Endothelial cell of umbilical vein (primary cell): ENCODE results near the gene SLC25A1. TPM values are rescaled to one million over a fixed set of nuclear protein-coding genes. Genes with fewer than 3 reads are reported as not detected.

ENCODE experiments used
- BruUV-seq: library from RNA; stranded (reverse); fragments of 400-500 nt; replicated peaks from 2 replicates; lab custom pipeline; 2021; lab: Mats Ljungman, UMichigan
- CTCF ChIA-PET: fragments of 300-600, 350-600 bp; sonication (Branson Sonifier 250); formaldehyde crosslinking; loops from one replicate; lab custom pipeline; 2021; ENCODE audit warnings: antibody characterized with exemption, inconsistent platforms; lab: Charles Lee
- POLR2A ChIA-PET: fragments of 300-600, 350-600 bp; sonication (Branson Sonifier 250); formaldehyde crosslinking; loops from one replicate; lab custom pipeline; 2021; ENCODE audit warnings: antibody characterized with exemption, inconsistent platforms; lab: Charles Lee
- DNase-seq: peaks from one replicate; pipeline ENCODE4 v3.0.0-alpha.2; 2011; ENCODE audit warnings: low read depth, low spot score
- FAIRE-seq: peaks from 2 replicates; lab custom pipeline; 2011; peaks lifted over from hg19 to GRCh38; lab: Jason Lieb, UNC
- H2AFZ ChIP-seq: 2 replicates; pipeline ENCODE4 v1.6.0; 2012; ENCODE audit warnings: low read depth, low read length, control low read depth, inconsistent platforms
- H3K27ac ChIP-seq: 2 replicates; pipeline ENCODE4 v1.5.1; 2011; ENCODE audit warnings: low read depth, mild to moderate bottlenecking, control low read depth, low read length, moderate library complexity; ENCODE audit not compliant: insufficient read depth
- H3K27me3 ChIP-seq, 2 experiments: 2 replicates each; pipeline versions ENCODE4 v1.6.0 to v1.6.1; 2011; ENCODE audit warnings: low read length in 2 of 2, mixed read lengths in 1 of 2; ENCODE audit not compliant: control insufficient read depth in 2 of 2, insufficient read depth in 2 of 2
- H3K36me3 ChIP-seq, 2 experiments: 2 replicates in 1 of 2; 3 replicates in 1 of 2; pipeline ENCODE4 v1.5.1; 2011; ENCODE audit warnings: low read length in 2 of 2, mild to moderate bottlenecking in 1 of 2, moderate library complexity in 1 of 2; ENCODE audit not compliant: control insufficient read depth in 2 of 2, insufficient read depth in 2 of 2; ENCODE audit errors: extremely low read depth in 1 of 2
- H3K4me1 ChIP-seq: 3 replicates; pipeline ENCODE4 v1.5.1; 2011; ENCODE audit warnings: mild to moderate bottlenecking, low read length; ENCODE audit not compliant: control insufficient read depth, insufficient read depth; ENCODE audit errors: extremely low read depth
- H3K4me2 ChIP-seq: 2 replicates; pipeline ENCODE4 v1.6.1; 2011; ENCODE audit warnings: low read length, control low read depth, mixed read lengths; ENCODE audit not compliant: insufficient read depth
- H3K4me3 ChIP-seq, 3 experiments: fragments of 200-600 bp in 1 of 3; sonication (generic), shearing (Covaris generic) in 1 of 3; replicated peaks in 1 of 3; 2 replicates each; pipeline ENCODE4 v1.5.1; 2011 to 2016; ENCODE audit warnings: control low read depth in 3 of 3, low read length in 3 of 3, mild to moderate bottlenecking in 2 of 3, inconsistent platforms in 1 of 3, low read depth in 1 of 3, moderate library complexity in 1 of 3; ENCODE audit not compliant: insufficient read depth in 1 of 3
- H3K79me2 ChIP-seq: 2 replicates; pipeline ENCODE4 v1.6.0; 2012; ENCODE audit warnings: low read length, inconsistent platforms; ENCODE audit not compliant: control insufficient read depth, insufficient read depth
- H3K9ac ChIP-seq: replicated peaks from 2 replicates; pipeline ENCODE3; 2011; ENCODE audit warnings: low read length, control low read depth; ENCODE audit not compliant: insufficient read depth; ENCODE audit errors: extremely low read depth
- H3K9me1 ChIP-seq: replicated peaks from 3 replicates; pipeline ENCODE4 v1.6.0; 2011; ENCODE audit warnings: mild to moderate bottlenecking, low read length; ENCODE audit not compliant: control insufficient read depth, insufficient read depth; ENCODE audit errors: extremely low read depth
- H3K9me3 ChIP-seq: replicated peaks from 2 replicates; pipeline ENCODE4 v1.5.1; 2012; ENCODE audit warnings: low read length, inconsistent platforms; ENCODE audit not compliant: control insufficient read depth, insufficient read depth
- H4K20me1 ChIP-seq: replicated peaks from 2 replicates; pipeline ENCODE3; 2011; ENCODE audit warnings: mild to moderate bottlenecking, low read length; ENCODE audit not compliant: control insufficient read depth, insufficient read depth; ENCODE audit errors: extremely low read depth
- EZH2 ChIP-seq: IDR thresholded peaks from 2 replicates; pipeline ENCODE4 v1.6.1; 2012; ENCODE audit warnings: borderline replicate concordance, low read depth, mild to moderate bottlenecking, moderate library complexity, low read length, inconsistent platforms; ENCODE audit not compliant: severe bottlenecking
- FOS ChIP-seq: IDR thresholded peaks from 2 replicates; pipeline ENCODE4 v1.6.1; 2011; ENCODE audit warnings: mild to moderate bottlenecking, low read length, moderate library complexity, borderline replicate concordance; ENCODE audit not compliant: insufficient read depth
- GATA2 ChIP-seq: IDR thresholded peaks from 2 replicates; pipeline ENCODE4 v1.7.0; 2011; ENCODE audit warnings: low read depth, mild to moderate bottlenecking, moderate library complexity, mixed read lengths, low read length; ENCODE audit not compliant: insufficient read length, insufficient read depth
- MYC ChIP-seq: IDR thresholded peaks from one replicate; pipeline ENCODE4 v1.6.1; 2011; ENCODE audit warnings: mild to moderate bottlenecking, low read depth, low read length
- POLR2A ChIP-seq: IDR thresholded peaks from 2 replicates; pipeline ENCODE4 v1.6.1; 2012; ENCODE audit warnings: low read depth, mild to moderate bottlenecking, control low read depth, low read length
- POLR2AphosphoS5 ChIP-seq: IDR thresholded peaks from 2 replicates; pipeline ENCODE4 v1.6.1; 2012; ENCODE audit warnings: low read depth, mild to moderate bottlenecking, control low read depth, low read length, moderate library complexity; ENCODE audit not compliant: insufficient read depth
- dilution Hi-C: fragments of 300-500 bp; cut with MboI; formaldehyde crosslinking; loops from one replicate; pipeline ENCODE4 v1.15.0; 2019; ENCODE audit warnings: low sequenced_read_pairs; ENCODE audit not compliant: extremely low pct_ligation_motif_present
- intact Hi-C: fragments of 100-400 bp; cut with micrococcal nuclease; formaldehyde crosslinking; loops from one replicate; pipeline ENCODE4 v1.10.0; 2022
- polyA plus RNA-seq, 4 experiments: library from polyadenylated mRNA; depleted of rRNA in 3 of 4; stranded (reverse) in 3 of 4; unstranded in 1 of 4; fragments of >200 nt; gene quantifications; 2 replicates each; pipeline versions ENCODE4 v1.2.1 to v1.2.3, GENCODE V29; 2011 to 2012; ENCODE audit warnings: missing spikeins in 1 of 4
- total RNA-seq: library from RNA; stranded (reverse); gene quantifications from 2 replicates; pipeline ENCODE4 v1.2.3, GENCODE V29; 2021
- TF ChIP-seq, protein P1 (sequence below): IDR thresholded peaks from 2 replicates; pipeline ENCODE4 v1.6.1; 2011; ENCODE audit not compliant: insufficient read depth, insufficient read length
- TF ChIP-seq, protein P2 (sequence below), 2 donors: IDR thresholded peaks; 1 replicate in 1 of 2; 2 replicates in 1 of 2; pipeline ENCODE4 v1.5.1; 2011; ENCODE audit warnings: low read length in 2 of 2, mild to moderate bottlenecking in 2 of 2, moderate library complexity in 2 of 2, control low read depth in 1 of 2, inconsistent platforms in 1 of 2, low read depth in 1 of 2; ENCODE audit not compliant: insufficient read depth in 1 of 2; ENCODE audit errors: extremely low read depth in 1 of 2

The SLC25A1 gene
- total and polyA plus RNA-seq, 2 donors (not counting 3 experiments of a cell fraction or from before 2014, with no cell fraction given), result 80.0 to 94.5 TPM

DNA sequence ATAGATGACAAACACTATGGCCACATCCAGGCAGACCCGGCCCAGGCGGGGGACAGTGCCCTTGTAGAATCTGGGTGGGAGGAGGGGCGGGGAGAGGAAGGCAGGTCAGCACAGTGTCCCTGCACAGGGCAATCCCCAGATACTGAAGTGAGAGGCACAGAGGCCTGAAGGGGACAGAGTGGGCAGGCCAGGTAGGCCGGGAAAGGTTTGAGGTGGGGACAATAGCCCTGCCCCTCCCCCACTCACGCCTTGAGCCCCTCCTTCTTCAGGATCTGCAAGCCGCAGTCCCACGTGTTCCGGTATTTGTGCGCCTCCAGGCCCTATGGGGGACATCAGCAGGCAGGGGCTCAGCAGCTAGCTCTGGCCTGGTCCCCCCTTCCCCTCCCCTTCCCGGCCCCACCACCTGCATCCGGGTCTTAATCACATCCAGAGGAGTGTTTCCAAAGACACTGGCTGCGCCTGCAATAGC lies 2.3 kb downstream of the SLC25A1 start:
- Histone ChIP-seq H3K9ac (no peak overlapping the region), H3K9me3 (no peaks in the 10 kb centered on the region), H4K20me1 (no peaks in the 10 kb centered on the region), H3K4me1 (peaks cover 19% of the 10 kb centered on the region), H3K27ac (no peak overlapping the region), H3K79me2 (peaks cover 36% of the 10 kb centered on the region), H2AFZ (no peak overlapping the region), H3K9me1 (no peaks in the 10 kb centered on the region), H3K4me3 (no peak overlapping the region), H3K4me2 (no peak overlapping the region), H3K27me3 (no peaks in the 10 kb centered on the region), H3K36me3 (peaks cover 0 to 5% of the 10 kb centered on the region in 2 experiments)
- no peak for DNase-seq
- POLR2A ChIA-PET, result no interaction called here
- intact Hi-C loops (loop anchor here (5.0 kb wide), 1 partner anchor 271 kb away; the partner anchor contains the start of gene C22orf39), dilution Hi-C loops (no loop called here)
- FAIRE-seq, result no peak
- TF ChIP-seq POLR2AphosphoS5 (no peak), EZH2 (no peak), GATA2 (no peak), FOS (no peak), POLR2A (no peak), MYC (no peak)
- TF ChIP-seq, protein P1, sequence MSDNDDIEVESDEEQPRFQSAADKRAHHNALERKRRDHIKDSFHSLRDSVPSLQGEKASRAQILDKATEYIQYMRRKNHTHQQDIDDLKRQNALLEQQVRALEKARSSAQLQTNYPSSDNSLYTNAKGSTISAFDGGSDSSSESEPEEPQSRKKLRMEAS, result no peak
- TF ChIP-seq, protein P2, sequence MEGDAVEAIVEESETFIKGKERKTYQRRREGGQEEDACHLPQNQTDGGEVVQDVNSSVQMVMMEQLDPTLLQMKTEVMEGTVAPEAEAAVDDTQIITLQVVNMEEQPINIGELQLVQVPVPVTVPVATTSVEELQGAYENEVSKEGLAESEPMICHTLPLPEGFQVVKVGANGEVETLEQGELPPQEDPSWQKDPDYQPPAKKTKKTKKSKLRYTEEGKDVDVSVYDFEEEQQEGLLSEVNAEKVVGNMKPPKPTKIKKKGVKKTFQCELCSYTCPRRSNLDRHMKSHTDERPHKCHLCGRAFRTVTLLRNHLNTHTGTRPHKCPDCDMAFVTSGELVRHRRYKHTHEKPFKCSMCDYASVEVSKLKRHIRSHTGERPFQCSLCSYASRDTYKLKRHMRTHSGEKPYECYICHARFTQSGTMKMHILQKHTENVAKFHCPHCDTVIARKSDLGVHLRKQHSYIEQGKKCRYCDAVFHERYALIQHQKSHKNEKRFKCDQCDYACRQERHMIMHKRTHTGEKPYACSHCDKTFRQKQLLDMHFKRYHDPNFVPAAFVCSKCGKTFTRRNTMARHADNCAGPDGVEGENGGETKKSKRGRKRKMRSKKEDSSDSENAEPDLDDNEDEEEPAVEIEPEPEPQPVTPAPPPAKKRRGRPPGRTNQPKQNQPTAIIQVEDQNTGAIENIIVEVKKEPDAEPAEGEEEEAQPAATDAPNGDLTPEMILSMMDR (IDR thresholded peaks at IDR 0.05; ENCODE audit: extremely low read depth in 1 of 2, insufficient read depth in 1 of 2, low read depth in 1 of 2, low read length in 2 of 2), result no peak
- CTCF ChIA-PET, result no interaction called here
- BruUV-seq, result no TSS peak
